T47D (cell line): ENCODE measurements around the gene BCAS1.

ENCODE experiments used
- DNase-seq, 2 experiments: peaks; one replicate each; pipeline versions ENCODE4 v3.0.0 to v3.0.0-alpha.2; 2011 to 2012; ENCODE audit warnings: low read depth in 1 of 2, low spot score in 1 of 2
- JUND ChIP-seq: IDR thresholded peaks from 2 replicates; pipeline ENCODE4 v1.6.1; 2012; ENCODE audit warnings: low read depth
- in situ Hi-C: cut with HindIII; loops from 2 replicates; pipeline ENCODE4 v1.10.0; 2016; ENCODE audit warnings: low sequenced_read_pairs, low pct_unique_long_range_greater_than_20kb

Gene BCAS1

GRCh38 chr20:54005524-54005923 is 64.9 kb downstream of the BCAS1 start:
- no peak for DNase-seq
- in situ Hi-C loops, result no loop called here
- TF ChIP-seq JUND, result no peak

DNA sequence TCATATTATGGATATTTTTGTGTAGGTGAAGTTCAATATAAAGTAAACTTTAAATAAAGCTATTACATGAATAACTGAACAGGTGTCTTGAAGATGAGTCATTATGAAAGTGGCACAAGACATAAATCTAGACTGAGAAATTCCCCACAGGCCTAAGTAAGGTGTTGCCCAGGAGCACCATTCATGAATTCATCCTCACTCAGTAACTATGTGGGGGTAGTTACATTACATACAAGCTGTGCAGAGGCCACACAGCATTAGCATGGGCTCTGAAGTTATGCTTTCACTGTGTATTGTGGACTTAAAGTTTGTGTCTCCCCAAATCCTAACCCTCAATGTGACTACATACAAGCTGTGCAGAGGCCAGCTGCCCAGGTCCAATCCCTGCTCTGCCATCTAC is 65.9 kb downstream of the BCAS1 start:
- no peak for DNase-seq
- TF ChIP-seq JUND, result no peak
- in situ Hi-C loops, result no loop called here

DNA sequence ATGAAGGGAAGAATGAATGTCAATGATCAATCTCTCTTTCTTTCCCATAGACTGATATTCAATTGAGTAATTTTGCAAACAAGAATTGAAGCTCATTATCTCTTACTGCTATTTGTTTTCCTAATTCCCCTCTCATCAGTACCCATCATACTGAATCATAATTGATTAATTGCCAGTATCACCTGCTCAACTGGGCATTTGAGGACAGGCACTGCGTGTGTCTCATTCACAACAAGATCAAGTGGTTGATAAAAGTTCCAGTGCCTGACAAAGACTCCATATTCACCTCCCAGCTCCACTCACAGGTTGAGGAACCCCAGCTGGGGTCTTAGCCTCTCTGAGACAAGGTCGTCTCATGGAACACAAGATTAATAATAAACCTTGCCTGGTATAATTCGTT is 67.7 kb downstream of the BCAS1 start:
- in situ Hi-C loops, result no loop called here
- TF ChIP-seq JUND, result no peak
- DNase-seq, result no peak

DNA sequence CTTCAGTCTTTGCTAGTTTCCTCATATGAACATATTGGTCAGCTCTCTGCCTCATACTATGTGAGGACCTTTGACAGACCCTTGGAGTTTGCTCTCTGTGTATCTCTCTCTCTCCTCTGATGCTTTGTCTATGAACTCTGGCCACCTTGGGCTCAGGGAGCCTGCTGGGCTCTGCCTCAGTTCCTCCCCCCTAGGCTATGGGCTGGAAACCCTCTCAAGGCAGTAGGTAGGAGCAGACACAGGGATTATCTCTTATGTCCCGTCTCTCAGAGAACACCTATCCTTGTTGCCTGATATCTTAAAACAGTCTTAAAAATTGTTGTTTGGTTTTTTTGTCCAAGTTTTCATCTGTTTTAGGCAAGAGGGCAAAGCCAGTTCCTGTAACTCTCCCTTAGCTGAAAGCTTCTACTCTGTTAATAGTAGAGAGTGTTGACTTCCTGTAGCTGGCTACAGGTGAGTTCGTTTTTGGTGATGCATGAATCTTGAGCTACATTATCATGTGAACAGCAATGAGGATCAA is 68.3 kb downstream of the BCAS1 start:
- in situ Hi-C loops, result no loop called here
- no peak for DNase-seq
- TF ChIP-seq JUND, result no peak

DNA sequence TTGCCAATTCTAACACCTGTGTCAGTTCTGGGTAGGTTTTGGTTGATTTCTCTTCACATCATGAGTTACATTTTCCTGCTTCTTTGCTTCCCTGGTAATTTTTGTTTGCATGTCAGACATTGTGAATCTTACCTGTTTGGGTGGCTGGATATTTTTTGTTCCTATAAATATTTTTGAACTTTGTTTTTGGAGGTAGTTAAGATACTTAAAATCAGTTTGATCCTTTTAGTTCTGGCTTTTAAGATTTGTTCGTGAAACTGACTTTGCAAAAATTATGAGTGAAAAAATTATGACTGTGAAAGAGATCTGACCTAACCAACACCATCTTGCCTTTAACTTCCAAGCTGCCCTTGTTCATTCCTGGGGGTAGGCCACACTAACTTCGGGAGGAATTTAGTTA is 69.5 kb downstream of the BCAS1 start:
- no peak for DNase-seq
- TF ChIP-seq JUND, result no peak
- in situ Hi-C loops, result no loop called here

- in situ Hi-C loops, result no loop called here
- no peak for TF ChIP-seq JUND
- no peak for DNase-seq
These were observed 70.1 kb downstream of the BCAS1 start for GRCh38 chr20:54000262-54000661.

GRCh38 chr20:53999077-53999476 is 71.3 kb downstream of the BCAS1 start:
- no peak for TF ChIP-seq JUND
- in situ Hi-C loops, result no loop called here
- DNase-seq, result no peak

GRCh38 chr20:53996584-53997486 is 73.6 kb downstream of the BCAS1 start:
- DNase-seq, result no peak
- in situ Hi-C loops, result no loop called here
- no peak for TF ChIP-seq JUND

DNA sequence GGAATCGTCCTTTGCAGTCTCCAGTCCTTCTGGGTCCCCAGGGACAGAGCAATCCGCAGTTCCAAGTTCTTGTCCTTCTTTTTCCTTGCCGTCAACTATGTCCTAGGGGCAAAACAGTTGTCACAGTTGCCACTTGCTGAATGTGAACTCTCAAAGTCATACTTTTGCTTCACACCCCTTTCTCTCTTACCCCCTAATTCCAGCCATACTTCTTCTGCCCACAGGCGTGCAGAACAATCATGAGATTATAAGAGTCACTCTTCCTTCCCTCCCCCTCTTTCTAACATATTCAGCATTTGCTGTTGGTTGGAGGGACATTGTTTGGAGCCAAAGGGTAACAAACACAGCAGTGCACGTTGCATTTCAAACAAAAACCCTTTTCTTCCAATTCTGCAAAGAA is 74.4 kb downstream of the BCAS1 start:
- in situ Hi-C loops, result no loop called here
- no peak for DNase-seq
- TF ChIP-seq JUND, result no peak

GRCh38 chr20:53994088-53994487 is 76.3 kb downstream of the BCAS1 start:
- DNase-seq, result no peak
- in situ Hi-C loops, result no loop called here

GRCh38 chr20:53993310-53993709 is 77.1 kb downstream of the BCAS1 start:
- DNase-seq, result no peak
- TF ChIP-seq JUND, result no peak
- in situ Hi-C loops, result no loop called here

More at GRCh38 chr20:53994088-53994487, 76.3 kb downstream of the BCAS1 start:
- TF ChIP-seq JUND, result no peak

GRCh38 chr20:53990768-53991450 is 79.5 kb downstream of the BCAS1 start:
- no peak for DNase-seq
- TF ChIP-seq JUND, result no peak
- in situ Hi-C loops, result no loop called here

GRCh38 chr20:53990003-53990402 is 80.4 kb downstream of the BCAS1 start:
- DNase-seq, result no peak
- no peak for TF ChIP-seq JUND
- in situ Hi-C loops, result no loop called here
